GM12878 (cell line): ENCODE measurements around the gene GALNTL6. TPM values are rescaled to one million over a fixed set of nuclear protein-coding genes. Genes with fewer than 3 reads are reported as not detected.

Experiments used
- ATAC-seq: fragments of 200-7000 bp; cut with Tn5 transposase; 3 replicates; pipeline ENCODE4 v1.9.1; 2020; ENCODE audit warnings: mild to moderate bottlenecking, moderate library complexity
- BruUV-seq: library from RNA; stranded (reverse); fragments of 400-500 nt; replicated peaks from 2 replicates; lab custom pipeline; 2021; lab: Mats Ljungman, UMichigan
- CTCF ChIA-PET: fragments of 300-600 bp; sonication (Branson Sonifier 250); formaldehyde crosslinking; extraction: SDS; loops from one replicate; lab custom pipeline; 2021; ENCODE audit warnings: inconsistent platforms; lab: Yijun Ruan, JAX
- POLR2A ChIA-PET: fragments of 350-600 bp; formaldehyde crosslinking; extraction: SDS; loops from one replicate; lab custom pipeline; 2021; ENCODE audit warnings: inconsistent platforms; lab: Charles Lee
- RAD21 ChIA-PET: fragments of 300-600 bp; sonication (Branson Sonifier 250); formaldehyde crosslinking; loops from one replicate; lab custom pipeline; 2023; ENCODE audit warnings: antibody characterized with exemption; ENCODE audit not compliant: unreplicated experiment; lab: Charles Lee
- SMC1A ChIA-PET: fragments of 300-600 bp; sonication (Branson Sonifier 250); formaldehyde crosslinking; loops from one replicate; lab custom pipeline; 2023; ENCODE audit not compliant: unreplicated experiment, uncharacterized antibody; lab: Charles Lee
- DNase-seq: peaks from one replicate; pipeline ENCODE4 v3.0.0-alpha.2; 2011; ENCODE audit warnings: low read depth, low spot score
- FAIRE-seq: peaks from 3 replicates; lab custom pipeline; 2011; peaks lifted over from hg19 to GRCh38; lab: Jason Lieb, UNC
- H2AFZ ChIP-seq: 2 replicates; pipeline ENCODE4 v1.6.0; 2011; ENCODE audit warnings: low read depth, low read length, control low read depth; ENCODE audit not compliant: control insufficient read depth
- H3K27ac ChIP-seq: 2 replicates; pipeline ENCODE4 v1.5.1; 2011; ENCODE audit warnings: control low read depth; ENCODE audit not compliant: control insufficient read depth, insufficient read depth
- H3K27me3 ChIP-seq, 2 experiments: replicated peaks in 1 of 2; 2 replicates each; pipeline versions ENCODE4 v1.6.0 to v1.6.1; 2011; ENCODE audit warnings: low read length in 1 of 2; ENCODE audit not compliant: control insufficient read depth in 2 of 2, insufficient read depth in 2 of 2
- H3K36me3 ChIP-seq, 2 experiments: 2 replicates each; pipeline ENCODE4 v1.5.1; 2011; ENCODE audit warnings: low read length in 1 of 2; ENCODE audit not compliant: control insufficient read depth in 2 of 2, insufficient read depth in 2 of 2
- H3K4me1 ChIP-seq: 2 replicates; pipeline ENCODE4 v1.6.1; 2011; ENCODE audit warnings: mild to moderate bottlenecking, low read length, moderate library complexity, mixed read lengths; ENCODE audit not compliant: control insufficient read depth, insufficient read depth
- H3K4me2 ChIP-seq: 2 replicates; pipeline ENCODE4 v1.6.0; 2011; ENCODE audit warnings: control low read depth; ENCODE audit not compliant: control insufficient read depth, insufficient read depth
- H3K4me3 ChIP-seq: fragments of 200-600 bp; sonication (generic); 2 replicates; pipeline ENCODE4 v1.5.1; 2016
- H3K79me2 ChIP-seq: 2 replicates; pipeline ENCODE4 v1.6.0; 2011; ENCODE audit warnings: low read length; ENCODE audit not compliant: control insufficient read depth, insufficient read depth
- H3K9ac ChIP-seq: 2 replicates; pipeline ENCODE4 v1.8.0; 2011; ENCODE audit warnings: low read length, control low read depth, mixed read lengths; ENCODE audit not compliant: control insufficient read depth, insufficient read depth
- H3K9me3 ChIP-seq: replicated peaks from 3 replicates; pipeline ENCODE4 v1.5.1; 2011; ENCODE audit warnings: mild to moderate bottlenecking, low read length; ENCODE audit not compliant: control insufficient read depth, insufficient read depth
- H4K20me1 ChIP-seq: 2 replicates; pipeline ENCODE4 v1.6.0; 2011; ENCODE audit not compliant: control insufficient read depth, insufficient read depth
- ATF3 ChIP-seq: IDR thresholded peaks from 2 replicates; pipeline ENCODE4 v1.6.1; 2011; ENCODE audit warnings: low read depth, mild to moderate bottlenecking, low read length, moderate library complexity, borderline replicate concordance; ENCODE audit errors: extremely low read depth
- BHLHE40 ChIP-seq, 2 experiments: fragments of 450-650 bp in 1 of 2; IDR thresholded peaks; 2 replicates each; pipeline ENCODE4 v1.6.1; 2011 to 2017; ENCODE audit warnings: low read depth in 2 of 2, borderline replicate concordance in 1 of 2, improper control_type of control experiment in 1 of 2, low read length in 1 of 2, mild to moderate bottlenecking in 1 of 2
- CTCF ChIP-seq, 3 experiments: IDR thresholded peaks in 2 of 3; conservative IDR thresholded peaks in 1 of 3; 2 replicates each; pipeline ENCODE4 v1.5.1; 2011; ENCODE audit warnings: low read depth in 3 of 3, low read length in 3 of 3, mild to moderate bottlenecking in 3 of 3, control low read depth in 2 of 3, moderate library complexity in 2 of 3, inconsistent platforms in 1 of 3, mixed read lengths in 1 of 3; ENCODE audit not compliant: control insufficient read depth in 2 of 3, insufficient read depth in 1 of 3; ENCODE audit errors: extremely low read depth in 1 of 3
- DPF2 ChIP-seq: fragments of 450-650 bp; IDR thresholded peaks from 2 replicates; pipeline ENCODE4 v1.6.1; 2017; ENCODE audit warnings: mild to moderate bottlenecking
- EGR1 ChIP-seq, 2 experiments: IDR thresholded peaks; 1 replicate in 1 of 2; 2 replicates in 1 of 2; pipeline ENCODE4 v1.6.1; 2011 to 2012; ENCODE audit warnings: low read depth in 2 of 2, low read length in 2 of 2, borderline replicate concordance in 1 of 2, mild to moderate bottlenecking in 1 of 2, moderate library complexity in 1 of 2
- MXI1 ChIP-seq: fragments of 150-350 bp; IDR thresholded peaks from 2 replicates; pipeline ENCODE4 v1.6.1; 2011; ENCODE audit warnings: low read depth, mild to moderate bottlenecking, inconsistent platforms, low read length, improper control_type of control experiment
- NFYA ChIP-seq: IDR thresholded peaks from 2 replicates; pipeline ENCODE4 v1.6.1; 2011; ENCODE audit warnings: low read depth, mild to moderate bottlenecking, low read length, improper control_type of control experiment, borderline replicate concordance
- PAX5 ChIP-seq: IDR thresholded peaks from 2 replicates; pipeline ENCODE4 v1.6.1; 2011; ENCODE audit warnings: low read depth, low read length, borderline replicate concordance
- RELB ChIP-seq: fragments of 450-650 bp; IDR thresholded peaks from 2 replicates; pipeline ENCODE4 v1.6.1; 2017; ENCODE audit warnings: low read depth, mild to moderate bottlenecking, moderate library complexity
- REST ChIP-seq: IDR thresholded peaks from 2 replicates; pipeline ENCODE4 v1.6.1; 2012; ENCODE audit warnings: mild to moderate bottlenecking, low read depth, low read length
- SREBF1 ChIP-seq: IDR thresholded peaks from 2 replicates; pipeline ENCODE4 v1.6.1; 2012; ENCODE audit warnings: mild to moderate bottlenecking, low read length
- TCF7 ChIP-seq: IDR thresholded peaks from 2 replicates; pipeline ENCODE4 v1.6.1; 2014; ENCODE audit warnings: antibody characterized with exemption, borderline replicate concordance
- YBX1 ChIP-seq: fragments of 450-650 bp; IDR thresholded peaks from 2 replicates; pipeline ENCODE4 v1.6.1; 2016; ENCODE audit warnings: antibody characterized with exemption
- ZNF207 ChIP-seq: fragments of 450-650 bp; IDR thresholded peaks from 2 replicates; pipeline ENCODE4 v1.6.1; 2014; ENCODE audit warnings: antibody characterized with exemption, mild to moderate bottlenecking, borderline replicate concordance
- ZNF217 ChIP-seq: fragments of 450-650 bp; IDR thresholded peaks from 2 replicates; pipeline ENCODE4 v1.6.1; 2017; ENCODE audit warnings: antibody characterized with exemption, mild to moderate bottlenecking
- ZNF384 ChIP-seq: IDR thresholded peaks from 2 replicates; pipeline ENCODE4 v1.6.1; 2012; ENCODE audit warnings: low read depth, mild to moderate bottlenecking, low read length, improper control_type of control experiment, borderline replicate concordance
- WGBS: methylation state at CpG from one replicate; pipeline ENCODE4 v1.1.6; 2016; ENCODE audit warnings: low lambda C conversion rate; ENCODE audit not compliant: insufficient replicate concordance, insufficient coverage; ENCODE audit errors: missing lambda C conversion rate; 5-methylcytosine and 5-hydroxymethylcytosine counted together
- in situ Hi-C: fragments of 300-500 bp; cut with MboI; formaldehyde crosslinking; loops from 9 replicates; pipeline ENCODE4 v1.14.3; 2018; ENCODE audit warnings: mixed read lengths
- intact Hi-C: fragments of 100-400 bp; cut with micrococcal nuclease; formaldehyde crosslinking; loops from one replicate; pipeline ENCODE4 v1.14.2; 2022; ENCODE audit not compliant: unreplicated experiment
- polyA plus RNA-seq, 11 experiments: library from polyadenylated mRNA; depleted of rRNA in 4 of 11; unstranded in 6 of 11; stranded (reverse) in 5 of 11; fragments of >200 nt; fragmentation: Nextera tagmentation in 4 of 11; fragmentation: Illumina TruSeq in 1 of 11; extraction: Ambion mirVana in 4 of 11; extraction: Trizol in 1 of 11; gene quantifications; 1 replicate in 1 of 11; 2 replicates in 10 of 11; pipeline versions ENCODE4 v1.2.1 to v1.2.3, GENCODE V29; 2011 to 2016; ENCODE audit warnings: inconsistent platforms in 2 of 11, missing spikeins in 2 of 11, low read depth in 1 of 11
- total RNA-seq, 4 experiments: library from RNA; depleted of rRNA in 3 of 4; stranded (reverse); fragments of >200 nt in 3 of 4; fragmentation: Illumina TruSeq in 1 of 4; extraction: Trizol in 1 of 4; gene quantifications; 2 replicates each; pipeline versions ENCODE4 v1.2.1 to v1.2.3, GENCODE V29; 2013 to 2021

GALNTL6 gene
- total and polyA plus RNA-seq, 10 of the 15 experiments (the other 5 are each of a cell fraction or from before 2014, with no cell fraction given): 0.01 to 0.29 TPM; not detected in 8

DNA sequence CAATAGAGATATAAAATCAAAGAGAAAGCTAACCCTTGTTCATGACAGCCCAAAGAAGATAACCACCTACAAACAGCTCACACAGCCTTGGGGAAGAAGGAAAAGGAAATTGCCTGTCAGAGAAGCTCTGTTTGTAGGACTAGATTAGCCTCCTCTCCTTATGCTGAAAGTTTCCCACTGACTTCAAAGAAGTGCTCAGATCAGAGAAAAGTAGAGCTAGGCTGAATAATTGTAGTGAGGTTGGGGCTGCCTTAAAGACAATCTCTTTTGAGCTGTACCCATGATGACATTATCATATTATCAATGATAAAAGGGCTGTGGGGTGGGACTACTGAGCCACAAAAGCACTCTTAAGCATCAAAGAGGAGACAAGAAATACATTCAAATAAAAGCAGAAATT lies 1132.4 kb downstream of the GALNTL6 start (continued):
- TF ChIP-seq TCF7: no peak
- no peak for TF ChIP-seq ZNF384
- TF ChIP-seq CTCF (IDR thresholded peaks at IDR 0.05 in 2 of 3, conservative IDR thresholded peaks at IDR 0.05 in 1 of 3; ENCODE audit: control insufficient read depth in 2 of 3, extremely low read depth in 1 of 3, insufficient read depth in 1 of 3, low read depth in 3 of 3, low read length in 3 of 3): no peak
- TF ChIP-seq, all 136 proteins: peak for 0

DNA sequence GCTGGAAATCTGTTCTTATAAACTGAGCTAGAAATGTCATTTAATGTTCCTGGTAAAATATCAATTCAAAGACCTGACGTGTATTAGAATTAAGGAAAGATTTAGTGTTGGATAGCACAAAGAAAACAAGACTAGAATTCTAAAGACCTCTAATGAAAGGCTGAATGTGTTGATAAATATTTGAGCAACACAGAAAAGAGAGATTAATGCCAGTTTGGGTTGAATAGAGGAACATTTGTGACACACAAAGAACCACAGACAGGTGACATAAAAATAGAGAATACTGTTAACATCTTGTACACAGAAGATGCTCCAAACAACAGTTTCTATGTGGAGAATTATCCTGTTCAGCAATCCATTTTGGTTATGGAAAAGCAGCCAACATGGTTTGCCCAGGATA lies 1133.3 kb downstream of the GALNTL6 start:
- no TSS peak for BruUV-seq
- TF ChIP-seq ZNF217 (no peak), ATF3 (no peak), EGR1 (IDR thresholded peaks at IDR 0.05; ENCODE audit: borderline replicate concordance in 1 of 2, low read depth in 2 of 2, low read length in 2 of 2) (no peak), NFYA (no peak), ZNF207 (no peak), BHLHE40 (IDR thresholded peaks at IDR 0.05; ENCODE audit: borderline replicate concordance in 1 of 2, low read depth in 2 of 2, low read length in 1 of 2) (no peak), DPF2 (no peak), RELB (no peak), SREBF1 (no peak), REST (no peak), YBX1 (no peak), MXI1 (no peak), TCF7 (no peak), PAX5 (no peak)

More for the DNA sequence above, 1133.3 kb downstream of the GALNTL6 start:
- ChIA-PET RAD21 (no interaction called here), POLR2A (no interaction called here), CTCF (no interaction called here), SMC1A (interaction anchor here (1.0 kb wide), 1 partner anchor 15 kb away, joined by 3 read pairs; no protein-coding TSS in a partner anchor)
- no peak overlapping the region for H3K27ac ChIP-seq
- H4K20me1 ChIP-seq: no peaks in the 10 kb centered on the region
- H3K79me2 ChIP-seq: no peaks in the 10 kb centered on the region
- in situ Hi-C loops: no loop called here
- 57% methylated on average over 1 of the region's 1 CpG for WGBS
- H3K27me3 ChIP-seq: no peaks in the 10 kb centered on the region; a peak in 1 of 4 replicates
- no peaks in the 10 kb centered on the region for H3K36me3 ChIP-seq
- H2AFZ ChIP-seq: no peak overlapping the region
- no peak overlapping the region for H3K4me3 ChIP-seq
- no peak overlapping the region for H3K4me2 ChIP-seq
- ATAC-seq (no peak), DNase-seq (no peak), FAIRE-seq (no peak)
- no peaks in the 10 kb centered on the region for H3K9me3 ChIP-seq
- intact Hi-C loops: no loop called here
- H3K4me1 ChIP-seq: no peaks in the 10 kb centered on the region
- H3K9ac ChIP-seq: no peak overlapping the region
